ENCODE measurements around the gene ETAA1. TPM values are rescaled to one million over a fixed set of nuclear protein-coding genes. Genes with fewer than 3 reads are reported as not detected.

ETAA1 gene
- total RNA-seq, 4 donors from 2014 or later: 8.0 to 19.8 (median 10.1) TPM

DNA sequence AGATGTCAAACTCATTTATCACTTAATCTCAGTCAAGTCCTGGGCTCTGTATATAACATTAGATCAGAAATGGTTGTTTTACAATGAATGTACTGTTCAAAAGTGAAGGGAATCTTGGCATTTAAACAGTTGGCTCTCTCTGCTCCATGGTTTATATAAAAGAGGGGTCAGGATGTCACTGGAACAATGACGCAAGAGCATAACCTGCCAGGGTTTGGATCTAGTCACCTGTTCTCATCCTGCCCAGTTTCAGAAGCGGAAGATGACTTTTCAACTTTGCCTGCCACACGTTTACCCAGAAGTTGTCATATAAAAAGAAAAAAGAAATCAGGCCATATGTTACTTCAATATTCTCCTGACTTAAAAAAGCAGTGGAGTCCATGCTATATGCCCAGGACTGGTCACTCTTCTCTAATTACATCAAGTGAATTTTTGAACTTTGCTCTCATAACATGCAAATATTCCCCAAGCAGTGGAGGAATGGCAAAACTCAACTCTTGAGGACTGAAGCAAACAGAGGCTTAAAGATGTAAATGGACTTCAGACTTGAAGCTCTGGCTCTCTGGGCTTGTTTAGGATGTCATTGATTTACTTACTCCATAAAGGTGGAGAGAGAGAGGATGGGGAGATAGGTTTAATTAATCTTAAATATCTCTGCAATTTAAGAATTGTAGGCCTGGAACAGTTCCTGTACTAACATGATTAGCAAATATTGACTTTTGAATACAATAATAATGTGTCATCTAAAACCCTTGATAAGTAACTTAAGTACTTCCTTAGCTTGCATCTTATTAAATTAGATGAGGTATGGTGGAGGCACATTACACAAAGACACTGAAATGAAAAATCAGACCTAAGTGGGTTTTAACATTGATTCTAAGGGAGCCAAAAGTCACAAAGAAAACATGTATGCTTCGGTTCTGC, 58.3 kb downstream of the ETAA1 start:
- H3K4me3 ChIP-seq: no peak overlapping the region
- intact Hi-C loops (cut with DNase I): no loop called here
- H3K27me3 ChIP-seq: no peaks in the 10 kb centered on the region
- H3K36me3 ChIP-seq: no peaks in the 10 kb centered on the region
- TF ChIP-seq, protein P1, sequence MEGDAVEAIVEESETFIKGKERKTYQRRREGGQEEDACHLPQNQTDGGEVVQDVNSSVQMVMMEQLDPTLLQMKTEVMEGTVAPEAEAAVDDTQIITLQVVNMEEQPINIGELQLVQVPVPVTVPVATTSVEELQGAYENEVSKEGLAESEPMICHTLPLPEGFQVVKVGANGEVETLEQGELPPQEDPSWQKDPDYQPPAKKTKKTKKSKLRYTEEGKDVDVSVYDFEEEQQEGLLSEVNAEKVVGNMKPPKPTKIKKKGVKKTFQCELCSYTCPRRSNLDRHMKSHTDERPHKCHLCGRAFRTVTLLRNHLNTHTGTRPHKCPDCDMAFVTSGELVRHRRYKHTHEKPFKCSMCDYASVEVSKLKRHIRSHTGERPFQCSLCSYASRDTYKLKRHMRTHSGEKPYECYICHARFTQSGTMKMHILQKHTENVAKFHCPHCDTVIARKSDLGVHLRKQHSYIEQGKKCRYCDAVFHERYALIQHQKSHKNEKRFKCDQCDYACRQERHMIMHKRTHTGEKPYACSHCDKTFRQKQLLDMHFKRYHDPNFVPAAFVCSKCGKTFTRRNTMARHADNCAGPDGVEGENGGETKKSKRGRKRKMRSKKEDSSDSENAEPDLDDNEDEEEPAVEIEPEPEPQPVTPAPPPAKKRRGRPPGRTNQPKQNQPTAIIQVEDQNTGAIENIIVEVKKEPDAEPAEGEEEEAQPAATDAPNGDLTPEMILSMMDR (IDR thresholded peaks at IDR 0.05): no peak
- TF ChIP-seq POLR2A (IDR thresholded peaks at IDR 0.05): no peak
- no peaks in the 10 kb centered on the region for H3K9me3 ChIP-seq
- peak overlapping the region in 3 of 4 donors; percentile 36 to 80 (median 75) for H3K27ac ChIP-seq
- H3K4me1 ChIP-seq: peaks cover 0 to 59% (median 3%) of the 10 kb centered on the region in 3 donors
- no peak for DNase-seq
- WGBS, 2 donors: 62 to 67% methylated on average over 4 of the region's 4 CpGs

DNA sequence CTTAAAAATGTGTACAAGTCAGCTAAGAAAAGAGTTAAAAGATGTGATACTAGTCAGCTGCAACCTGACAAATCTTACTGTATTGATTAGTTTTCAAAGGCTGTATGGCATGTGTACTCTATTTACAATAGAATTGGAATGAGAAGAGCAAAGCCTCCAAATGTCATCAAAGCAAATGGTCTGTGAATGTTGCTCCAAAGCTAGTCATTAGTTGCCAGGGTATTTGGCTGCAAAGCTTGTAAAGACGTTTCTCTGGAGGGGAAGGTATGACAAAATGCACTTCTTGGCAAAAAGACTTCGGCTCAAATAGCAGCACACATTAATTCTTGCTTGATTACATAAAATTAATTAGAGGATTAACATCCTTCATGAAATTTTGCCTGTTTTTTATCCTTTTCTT, 59.3 kb downstream of the ETAA1 start:
- intact Hi-C loops (cut with DNase I): no loop called here

DNA sequence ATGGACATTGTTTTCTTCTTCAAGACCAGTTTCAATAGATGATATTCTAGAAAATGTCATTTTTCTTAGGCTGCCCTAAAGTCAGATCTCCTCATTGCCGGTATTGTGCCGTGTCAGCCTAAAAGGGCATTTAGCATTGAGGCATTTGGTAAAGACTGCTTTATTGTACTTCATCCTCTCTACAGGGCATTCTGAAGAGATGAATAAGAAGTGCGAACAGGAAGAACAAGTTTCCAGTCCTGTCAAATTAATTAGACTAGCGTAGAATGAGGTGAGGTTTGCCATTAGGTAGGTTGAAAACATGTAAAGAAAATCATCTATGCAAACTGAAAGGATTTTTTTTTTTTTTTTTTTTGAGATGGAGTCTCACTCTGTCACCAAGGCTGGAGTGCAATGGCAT, 60.6 kb downstream of the ETAA1 start:
- intact Hi-C loops (cut with DNase I): no loop called here
- H3K27ac ChIP-seq: peak overlapping the region in 3 of 4 donors; percentile 16 to 73 (median 60)
- no peaks in the 10 kb centered on the region for H3K27me3 ChIP-seq
- WGBS, 2 donors: 29 to 47% methylated on average over 4 of the region's 4 CpGs
- no peak for DNase-seq
- TF ChIP-seq, protein P1 (IDR thresholded peaks at IDR 0.05): no peak
- peaks cover 0 to 57% (median 0%) of the 10 kb centered on the region in 3 donors for H3K4me1 ChIP-seq
- H3K36me3 ChIP-seq: no peaks in the 10 kb centered on the region
- H3K4me3 ChIP-seq: no peak overlapping the region
- no peaks in the 10 kb centered on the region for H3K9me3 ChIP-seq

More for the DNA sequence above, 59.3 kb downstream of the ETAA1 start:
- H3K36me3 ChIP-seq: no peaks in the 10 kb centered on the region
- no peak overlapping the region for H3K4me3 ChIP-seq
- H3K27ac ChIP-seq: peak overlapping the region in 1 of 4 donors; percentile 80
- peaks cover 0 to 56% (median 0%) of the 10 kb centered on the region in 3 donors for H3K4me1 ChIP-seq
- DNase-seq: no peak
- no peaks in the 10 kb centered on the region for H3K9me3 ChIP-seq
- H3K27me3 ChIP-seq: no peaks in the 10 kb centered on the region
- 32 to 48% methylated on average over 2 of the region's 2 CpGs for WGBS, 2 donors
- TF ChIP-seq POLR2A (IDR thresholded peaks at IDR 0.05): no peak
- TF ChIP-seq, protein P1 (IDR thresholded peaks at IDR 0.05): no peak

DNA sequence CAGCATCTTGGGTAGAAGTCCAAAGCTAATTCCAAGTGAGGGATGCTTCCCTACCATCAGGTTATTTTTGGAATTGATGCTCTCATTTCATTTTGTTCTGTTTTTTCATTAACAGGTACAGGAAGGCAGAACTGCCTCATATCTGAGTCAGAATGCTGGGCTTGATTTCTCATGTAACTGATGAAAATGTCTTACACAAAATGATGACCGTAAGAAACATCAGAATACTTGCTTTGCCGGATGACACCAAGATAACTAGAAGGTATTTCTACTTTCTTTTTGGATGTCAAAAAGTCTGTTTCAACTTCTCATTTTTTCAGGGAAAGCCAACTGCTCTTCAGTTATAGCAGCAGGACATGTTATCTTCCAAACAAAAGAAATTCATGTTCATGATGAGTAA, 62.6 kb downstream of the ETAA1 start:
- WGBS, 2 donors: 75 to 85% methylated on average over 2 of the region's 2 CpGs
- intact Hi-C loops (cut with DNase I): no loop called here
- DNase-seq: no peak
- Histone ChIP-seq H3K9me3 (no peaks in the 10 kb centered on the region), H3K4me3 (no peak overlapping the region), H3K27me3 (no peaks in the 10 kb centered on the region), H3K27ac (peak overlapping the region in 1 of 4 donors; percentile 9), H3K4me1 (peaks cover 0 to 70% (median 0%) of the 10 kb centered on the region in 3 donors), H3K36me3 (no peaks in the 10 kb centered on the region)
- TF ChIP-seq POLR2A (IDR thresholded peaks at IDR 0.05): no peak
- TF ChIP-seq, protein P1 (IDR thresholded peaks at IDR 0.05): no peak

Data from esophagus squamous epithelium (tissue), 5 donors.